Stimulated activated CD8-positive, alpha-beta memory T cell treated with anti-CD3 and anti-CD28 coated beads, Interleukin-7, amount 100 ng/mL, for 4 hours (primary cell): ENCODE measurements around the gene COPA.

Source experiments
- DNase-seq, 2 donors: peaks; one replicate each; pipeline ENCODE4 v3.0.0-alpha.2; 2020; ENCODE audit warnings: low read depth in 2 of 2

COPA gene

DNA sequence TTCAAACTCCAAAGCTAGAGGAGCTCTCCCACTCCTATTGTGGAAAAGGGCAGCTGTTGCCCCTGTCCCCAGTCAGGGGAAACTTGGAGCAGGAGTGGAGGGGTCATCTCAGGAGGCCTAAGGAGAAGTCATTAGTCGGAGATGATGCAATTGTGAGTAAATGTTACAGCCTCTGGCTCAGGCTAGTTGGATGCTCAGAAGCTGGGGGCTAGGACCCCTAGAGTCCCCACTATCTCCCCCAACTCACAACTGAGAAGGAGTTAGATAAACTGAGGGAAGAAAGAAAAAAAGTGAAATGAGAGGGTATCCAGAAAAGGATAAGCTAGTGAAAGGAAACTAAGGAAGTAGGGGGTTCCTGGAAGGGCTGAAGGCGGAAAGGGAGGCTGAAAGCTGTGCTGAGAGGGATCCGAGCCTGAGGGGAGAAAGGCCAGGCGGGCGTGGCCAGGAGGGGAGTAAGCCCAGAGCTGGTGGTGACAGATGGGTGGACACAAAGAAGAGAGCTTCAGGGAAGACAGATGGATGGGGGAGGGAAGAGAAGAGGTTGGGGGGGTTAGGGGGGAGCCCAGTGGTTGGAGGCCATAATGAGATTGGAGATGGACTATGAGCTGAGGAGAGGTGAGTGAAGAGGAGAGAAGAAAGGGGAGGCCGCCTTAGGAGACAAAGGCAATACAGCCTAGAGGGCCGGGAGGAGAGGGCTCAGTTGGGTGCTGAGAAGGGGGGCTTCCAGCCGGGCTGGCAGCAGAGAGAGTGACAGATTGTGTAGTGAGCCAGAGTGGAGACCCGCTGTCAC is 19.3 kb upstream of the COPA start:
- DNase-seq: no peak

DNA sequence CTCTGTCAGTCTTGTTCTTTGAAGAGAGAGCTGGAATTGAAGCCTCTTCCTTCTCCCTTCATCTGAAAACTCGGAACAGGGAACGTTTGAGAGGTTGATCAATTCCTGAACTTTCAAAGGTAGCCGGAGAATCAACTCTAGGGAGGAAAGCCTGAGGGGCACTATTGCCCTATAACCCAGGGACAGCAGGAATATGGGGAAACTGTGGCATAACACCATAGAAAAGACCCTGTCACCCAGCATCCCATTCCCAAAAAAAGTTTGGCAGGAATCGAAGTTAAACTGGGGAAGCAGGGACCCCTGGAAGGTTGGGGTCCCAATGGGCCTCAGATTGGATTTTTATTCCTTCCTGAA is 18.7 kb upstream of the COPA start:
- DNase-seq: no peak

GRCh38 chr1:160361199-160361598 is 18.1 kb upstream of the COPA start:
- DNase-seq: no peak

DNA sequence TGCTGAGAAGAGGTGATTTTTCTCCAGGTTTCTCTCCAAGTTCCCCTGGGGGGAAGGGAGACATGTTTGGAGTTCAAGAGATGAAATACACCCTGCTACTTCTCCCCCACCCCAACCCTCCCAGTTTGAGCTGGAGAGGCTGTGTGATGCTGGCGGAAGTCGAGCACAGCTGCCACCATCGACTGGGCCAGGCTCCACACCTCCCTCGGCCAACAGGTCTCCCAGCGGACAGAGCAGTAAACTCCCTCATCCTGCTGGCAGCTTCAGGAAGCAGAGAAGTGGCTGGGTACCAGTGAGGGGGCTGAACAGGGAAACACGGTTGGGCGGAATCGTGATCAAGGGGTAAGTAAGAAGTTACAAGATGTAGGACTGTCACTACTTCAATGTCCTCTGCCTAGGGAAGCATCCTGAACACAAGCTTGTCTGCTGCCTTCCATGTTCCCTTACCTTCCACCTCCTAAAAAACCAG is 17.2 kb upstream of the COPA start:
- DNase-seq: no peak

DNA sequence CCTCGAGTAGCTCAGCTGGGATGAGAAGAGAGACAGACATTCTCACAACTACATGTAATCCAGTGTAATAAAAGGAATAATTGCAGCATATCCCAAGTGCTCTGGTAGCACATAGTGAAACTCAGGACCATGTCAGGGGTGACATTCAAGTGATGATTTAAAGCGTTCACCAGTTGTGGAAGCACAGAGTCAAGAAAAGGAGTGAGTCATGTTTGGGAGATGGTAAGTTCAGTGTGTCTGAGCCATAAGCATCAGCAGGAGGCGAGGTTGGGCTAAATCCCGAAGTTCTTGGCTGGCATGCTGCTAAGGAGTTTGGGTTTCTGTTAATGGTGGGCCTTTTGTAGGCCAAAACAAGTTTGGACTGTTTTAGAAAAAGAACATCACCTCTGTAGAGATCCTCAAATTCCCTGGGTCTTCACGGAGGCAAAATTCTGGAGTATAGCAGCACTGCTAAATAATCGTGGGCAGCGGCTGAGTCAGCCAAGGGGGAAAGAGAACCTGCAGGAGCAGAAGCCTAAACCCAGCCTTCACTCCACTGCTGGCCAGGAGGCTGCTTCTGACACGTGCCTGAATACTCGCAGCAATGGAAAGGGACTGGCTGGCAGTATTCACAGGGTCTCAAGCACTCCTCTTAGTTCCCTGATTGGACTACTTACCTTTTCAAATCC is 16.6 kb upstream of the COPA start:
- no peak for DNase-seq

DNA sequence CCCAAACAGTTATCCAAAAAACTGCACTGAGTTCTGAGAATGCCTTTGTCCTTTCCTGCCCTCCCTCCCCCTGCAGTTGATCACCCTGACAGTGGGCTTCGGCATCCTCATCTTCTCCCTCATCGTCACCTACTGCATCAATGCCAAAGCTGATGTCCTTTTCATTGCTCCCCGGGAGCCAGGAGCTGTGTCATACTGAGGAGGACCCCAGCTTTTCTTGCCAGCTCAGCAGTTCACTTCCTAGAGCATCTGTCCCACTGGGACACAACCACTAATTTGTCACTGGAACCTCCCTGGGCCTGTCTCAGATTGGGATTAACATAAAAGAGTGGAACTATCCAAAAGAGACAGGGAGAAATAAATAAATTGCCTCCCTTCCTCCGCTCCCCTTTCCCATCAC is 15.0 kb upstream of the COPA start:
- DNase-seq: no peak

DNA sequence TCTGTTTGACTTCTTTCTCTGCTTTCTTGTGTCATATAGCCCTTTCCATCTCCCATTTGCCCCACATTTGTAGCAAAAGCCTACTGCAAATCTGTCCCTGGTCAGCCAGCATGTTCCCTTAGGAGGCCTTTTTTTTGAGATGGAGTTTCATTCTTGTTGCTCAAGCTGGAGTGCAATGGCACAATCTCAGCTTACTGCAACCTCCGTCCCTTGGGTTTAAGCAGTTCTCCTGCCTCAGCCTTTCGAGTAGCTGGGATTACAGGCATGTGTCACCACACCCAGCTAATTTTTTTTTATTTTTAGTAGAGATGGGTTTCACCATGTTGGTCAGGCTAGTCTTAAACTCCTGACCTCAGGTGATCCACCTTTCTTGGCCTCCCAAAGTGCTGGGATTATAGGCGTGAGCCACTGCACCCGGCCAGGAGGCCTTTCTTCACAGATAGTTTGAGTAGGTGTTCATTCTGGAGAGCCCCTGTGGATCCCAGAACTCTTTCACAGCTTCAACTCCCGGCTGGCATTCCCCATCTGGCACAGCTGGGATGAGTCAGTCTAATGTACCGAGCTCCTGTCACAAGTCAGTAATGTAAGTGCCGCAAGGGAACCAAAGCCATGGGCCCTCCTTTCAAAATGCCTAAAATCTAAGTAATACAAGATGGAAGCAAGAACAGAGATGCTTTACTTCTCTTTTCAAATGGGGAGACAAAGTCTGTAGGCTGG is 14.4 kb upstream of the COPA start:
- no peak for DNase-seq

DNA sequence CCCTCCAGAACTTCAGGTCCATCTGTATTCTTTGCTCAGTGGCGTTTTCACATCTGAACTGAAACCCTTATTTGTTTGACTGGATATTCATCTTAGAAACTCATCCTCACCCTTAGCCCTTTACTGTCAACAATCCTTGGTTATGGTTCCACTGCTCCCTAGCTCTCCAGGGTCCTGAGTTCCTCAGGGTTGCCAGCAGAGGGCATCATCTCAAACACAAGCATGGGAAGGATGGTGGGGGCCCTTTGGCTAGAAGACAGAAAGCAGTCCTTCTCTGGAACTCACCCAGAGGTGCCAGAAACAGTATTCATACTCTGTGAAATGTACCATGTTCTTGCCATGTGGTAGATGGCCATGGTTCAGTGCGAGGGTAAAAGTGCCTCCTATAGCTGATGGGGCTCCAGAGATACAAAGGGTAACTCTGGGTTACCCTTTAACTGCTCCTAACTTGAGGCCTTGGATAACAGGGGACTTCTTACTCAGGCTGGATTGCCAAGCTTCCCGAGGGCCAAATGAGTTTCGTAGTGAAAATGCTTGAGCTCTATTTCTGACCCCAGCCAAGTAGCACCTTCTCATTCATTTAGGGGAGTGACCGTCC is 11.4 kb upstream of the COPA start:
- no peak for DNase-seq

DNA sequence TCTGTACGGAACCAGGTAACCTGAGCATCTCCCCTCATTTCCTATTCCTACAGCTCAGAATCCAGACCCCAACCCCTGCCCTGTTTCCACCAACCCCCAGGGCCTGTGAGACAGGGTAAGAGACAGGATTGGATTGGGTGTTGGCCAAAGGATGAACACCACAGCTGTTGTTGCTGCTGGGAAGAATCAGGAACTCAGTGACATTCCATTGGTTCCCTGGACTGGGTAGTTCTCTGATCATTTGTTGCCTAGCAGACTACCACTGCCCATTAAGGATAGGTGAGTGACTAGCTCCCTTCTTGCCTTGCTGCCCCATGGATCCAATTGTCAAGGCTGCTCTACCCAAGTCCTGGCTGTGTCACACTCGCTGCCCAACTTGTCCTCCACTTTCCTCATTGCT is 10.2 kb upstream of the COPA start:
- DNase-seq: no peak

DNA sequence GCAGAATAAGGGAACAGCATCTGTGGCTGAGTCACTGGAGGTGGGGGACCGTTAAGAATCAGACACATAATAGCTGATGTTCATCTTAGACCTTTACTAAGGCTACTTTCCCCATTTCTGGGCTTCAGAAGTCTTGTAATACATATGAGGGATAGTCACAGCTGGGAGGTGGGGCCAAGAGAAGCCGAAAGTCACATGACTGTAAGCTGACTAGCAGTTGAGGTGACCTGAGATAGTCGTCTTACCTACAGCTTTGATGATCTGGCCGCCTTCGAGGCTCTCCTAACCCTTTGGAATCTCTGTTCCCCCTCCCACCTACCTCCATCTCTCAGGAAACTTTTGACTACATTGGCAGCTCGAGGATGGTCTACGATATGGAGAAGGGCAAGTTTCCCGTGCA is 9.5 kb upstream of the COPA start:
- DNase-seq: no peak

- DNase-seq: no peak
These were observed 8.6 kb upstream of the COPA start for GRCh38 chr1:160351629-160352028.

- DNase-seq: no peak
These were observed 3.9 kb upstream of the COPA start for GRCh38 chr1:160346958-160347357.

- DNase-seq: no peak
These were observed 3.4 kb upstream of the COPA start for GRCh38 chr1:160346463-160346862.

- DNase-seq: no peak
These were observed 1.9 kb upstream of the COPA start for GRCh38 chr1:160344936-160345335.

- DNase-seq: no peak
These were observed 1.2 kb upstream of the COPA start for GRCh38 chr1:160344241-160344640.

- no peak for DNase-seq
These were observed 524 bp downstream of the COPA start for GRCh38 chr1:160342526-160342925.

DNA sequence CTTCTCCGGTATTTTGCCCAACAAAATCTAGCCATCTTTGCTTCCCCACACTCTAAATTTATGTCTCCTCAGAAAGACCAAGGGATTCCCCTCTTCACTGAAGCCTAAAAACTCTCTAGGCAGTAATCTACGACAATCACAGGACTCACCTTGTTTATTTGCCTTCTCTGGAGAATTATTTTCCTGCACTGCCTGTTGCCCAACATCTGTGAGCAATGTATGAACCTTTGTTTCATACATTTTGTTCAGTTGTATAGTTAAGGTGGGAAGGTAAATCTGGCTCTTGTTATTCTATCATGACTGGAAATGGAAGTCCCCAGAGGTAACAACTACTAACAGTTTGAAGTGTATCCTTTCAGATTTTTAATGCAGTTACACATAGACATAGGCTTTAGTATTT is 2.2 kb downstream of the COPA start:
- no peak for DNase-seq

DNA sequence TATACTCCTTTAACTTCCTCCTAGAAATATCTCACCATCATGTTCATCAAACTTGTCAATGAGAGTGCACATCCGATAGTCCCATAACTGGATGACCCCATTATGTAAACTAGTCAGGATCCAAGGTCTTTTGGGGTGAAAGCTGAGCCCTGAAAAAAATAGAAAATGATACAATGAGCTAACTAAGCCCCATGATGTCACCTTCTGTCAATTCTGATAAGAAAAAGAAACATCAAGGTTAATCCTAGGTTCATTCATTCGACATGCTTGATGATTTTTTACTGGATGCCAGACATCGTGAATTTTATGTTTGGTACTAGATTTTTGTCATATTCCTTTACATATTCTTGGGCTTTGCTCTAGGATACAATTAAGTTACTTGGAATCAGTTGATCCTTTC is 2.9 kb downstream of the COPA start:
- no peak for DNase-seq

DNA sequence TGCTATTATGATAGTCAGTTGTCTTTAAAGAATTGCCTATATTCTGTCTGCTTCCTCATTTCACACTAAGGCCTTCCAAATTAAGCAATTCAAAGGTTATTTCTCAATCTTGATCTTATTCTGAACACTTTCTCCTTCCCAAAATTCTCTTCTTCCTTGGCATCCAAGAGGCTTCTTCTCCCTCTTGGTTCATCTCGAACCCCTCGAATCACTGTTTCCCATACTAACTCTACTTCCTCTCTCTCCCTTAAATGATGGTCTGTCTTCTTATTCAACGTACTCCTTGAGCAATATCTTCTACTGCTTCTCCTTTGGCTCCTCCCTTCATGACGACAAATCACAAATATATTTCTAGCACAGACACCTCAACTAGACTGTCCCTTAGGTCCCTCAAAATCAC is 4.5 kb downstream of the COPA start:
- DNase-seq: no peak

- DNase-seq: no peak
These were observed 10.5 kb downstream of the COPA start for GRCh38 chr1:160332516-160332915.

GRCh38 chr1:160330119-160330518 is 12.9 kb downstream of the COPA start:
- no peak for DNase-seq

GRCh38 chr1:160328184-160328583 is 14.9 kb downstream of the COPA start:
- no peak for DNase-seq

- no peak for DNase-seq
These were observed 16.6 kb downstream of the COPA start for GRCh38 chr1:160326418-160326817.
